Kidney glomerular epithelial cell (primary cell): ENCODE results near the gene CALD1.

Experiments
- DNase-seq: peaks from one replicate; lab custom pipeline; 2025; lab: John Stamatoyannopoulos, UW

Gene CALD1

DNA sequence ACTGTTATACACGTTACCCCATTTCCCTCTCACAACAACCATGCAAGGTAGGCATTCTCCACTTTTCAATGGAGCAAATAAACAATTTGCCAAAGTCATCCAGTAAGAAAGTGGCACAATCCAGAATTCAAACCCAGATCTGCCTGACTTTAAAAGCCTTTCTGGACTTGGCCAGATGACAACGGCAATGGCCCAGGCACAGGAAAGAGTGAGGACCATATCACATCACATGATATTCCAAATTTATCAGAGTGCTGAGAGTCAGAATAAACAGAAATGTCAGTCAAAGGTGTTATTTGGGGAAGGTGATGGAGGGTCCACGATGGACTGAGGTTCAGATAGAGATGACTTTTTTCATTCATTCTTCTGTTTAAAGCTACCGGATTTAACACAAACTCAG lies 48.0 kb downstream of the CALD1 start:
- no peak for DNase-seq

GRCh38 chr7:134827889-134828288 lies 48.5 kb downstream of the CALD1 start:
- DNase-seq: no peak

DNA sequence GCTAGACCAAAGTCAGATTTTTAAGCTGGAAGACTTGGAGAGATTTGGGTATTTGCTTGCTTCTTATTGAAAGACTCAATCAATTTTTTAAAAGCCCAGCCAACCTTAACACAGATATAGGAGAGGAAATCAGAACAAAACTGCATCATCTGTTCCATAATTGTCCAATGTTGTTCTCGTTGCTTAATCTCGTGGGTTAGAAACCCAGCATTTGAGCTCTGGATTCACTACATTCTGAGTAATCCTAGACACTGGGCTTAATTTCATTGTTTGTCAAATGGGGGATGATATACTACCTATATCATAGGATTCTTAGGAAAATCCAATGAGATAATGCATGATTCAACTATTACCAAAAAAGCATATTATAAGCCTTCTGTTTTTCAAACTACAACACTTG lies 48.9 kb downstream of the CALD1 start:
- no peak for DNase-seq

- DNase-seq: no peak
These were observed 50.0 kb downstream of the CALD1 start for GRCh38 chr7:134829380-134829986.

DNA sequence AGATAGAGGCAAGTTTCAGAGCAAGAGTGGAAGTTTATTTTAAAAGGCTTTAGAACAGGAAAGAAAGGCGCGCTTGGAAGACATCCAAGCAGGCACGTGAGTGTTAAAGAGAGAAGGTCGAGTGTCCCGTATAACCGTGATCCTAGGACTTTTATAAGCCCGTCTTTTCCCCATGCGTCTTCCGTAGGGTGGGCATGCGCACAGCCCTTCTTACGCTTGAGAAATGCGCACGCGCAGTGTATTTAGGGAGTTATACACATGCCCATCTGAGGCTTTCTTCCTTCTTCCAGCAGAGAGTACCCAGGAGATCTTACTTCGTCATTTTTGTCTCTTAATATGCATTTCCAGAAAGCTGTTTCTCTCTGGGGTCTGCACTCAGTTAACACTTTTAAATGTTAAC lies 52.4 kb downstream of the CALD1 start:
- DNase-seq: no peak

DNA sequence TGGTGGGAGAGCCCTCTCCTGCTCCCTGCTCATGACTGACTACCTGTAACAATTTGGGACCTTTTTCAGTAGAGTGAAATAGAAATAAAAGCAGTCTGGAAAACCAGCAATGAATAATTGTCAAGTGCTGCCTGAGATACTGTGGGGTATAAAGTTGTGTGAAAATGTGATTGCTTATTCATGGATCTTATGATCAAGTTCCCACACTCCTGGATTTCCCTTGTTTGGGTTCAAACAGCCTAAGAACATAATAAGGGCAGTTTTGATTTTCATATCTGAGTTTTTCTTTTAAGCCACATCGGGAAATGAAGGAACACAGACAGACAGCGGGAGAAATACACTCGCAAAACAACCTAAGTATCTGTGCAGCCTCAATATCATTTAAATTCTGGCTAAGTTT lies 52.9 kb downstream of the CALD1 start:
- no peak for DNase-seq

GRCh38 chr7:134834689-134835462 lies 55.4 kb downstream of the CALD1 start:
- DNase-seq: no peak

- DNase-seq: no peak
These were observed 56.0 kb downstream of the CALD1 start for GRCh38 chr7:134835463-134835823.

DNA sequence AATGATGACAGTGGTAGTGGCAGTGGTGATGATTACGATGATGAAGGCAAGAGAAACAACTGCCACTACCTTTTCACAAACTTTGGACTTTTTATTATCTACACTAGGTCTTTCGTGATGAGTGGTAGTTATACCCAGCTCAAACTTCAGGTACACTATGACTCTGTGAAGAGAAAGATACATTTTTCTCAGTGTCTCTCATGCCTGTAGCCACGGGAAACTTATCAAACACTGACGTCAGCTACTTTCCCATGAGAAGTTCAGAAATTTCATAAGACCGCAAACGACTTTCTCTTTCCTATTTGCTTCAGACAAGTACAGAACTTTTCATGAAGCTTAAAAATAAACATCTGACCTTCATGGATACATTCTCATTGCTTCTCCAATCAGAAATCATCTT lies 57.0 kb downstream of the CALD1 start:
- no peak for DNase-seq

GRCh38 chr7:134839298-134839697 lies 59.9 kb downstream of the CALD1 start:
- DNase-seq: no peak

- no peak for DNase-seq
These were observed 62.6 kb downstream of the CALD1 start for GRCh38 chr7:134842062-134842461.

DNA sequence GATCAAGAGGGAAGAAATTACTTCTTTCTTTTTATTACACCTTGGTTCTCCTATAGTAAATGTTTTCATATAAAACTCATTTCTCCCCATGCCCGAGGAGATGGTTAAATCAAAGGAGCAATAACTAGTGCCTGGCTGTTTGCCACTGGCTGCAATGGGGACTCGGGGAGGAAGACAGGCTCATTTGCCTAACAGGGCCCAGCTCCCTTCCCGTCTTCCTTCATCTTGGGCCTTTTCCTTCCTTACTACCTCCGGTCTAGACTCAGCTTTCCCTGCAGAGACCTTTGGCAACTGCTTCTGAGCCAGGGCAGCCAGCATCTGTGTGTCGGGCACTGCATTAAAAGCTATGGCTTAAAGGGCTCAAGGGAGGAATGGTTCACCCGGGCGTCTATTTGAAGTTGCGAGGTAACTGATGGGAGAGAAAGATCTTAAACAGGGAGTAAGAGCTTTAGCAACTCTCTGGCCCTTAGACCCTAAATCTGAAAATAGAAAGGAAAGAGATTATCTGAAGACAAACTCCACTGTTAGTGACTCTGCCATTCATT lies 63.5 kb downstream of the CALD1 start:
- DNase-seq: no peak

GRCh38 chr7:134844200-134844599 lies 64.8 kb downstream of the CALD1 start:
- DNase-seq: no peak

- no peak for DNase-seq
These were observed 66.0 kb downstream of the CALD1 start for GRCh38 chr7:134845461-134845860.

DNA sequence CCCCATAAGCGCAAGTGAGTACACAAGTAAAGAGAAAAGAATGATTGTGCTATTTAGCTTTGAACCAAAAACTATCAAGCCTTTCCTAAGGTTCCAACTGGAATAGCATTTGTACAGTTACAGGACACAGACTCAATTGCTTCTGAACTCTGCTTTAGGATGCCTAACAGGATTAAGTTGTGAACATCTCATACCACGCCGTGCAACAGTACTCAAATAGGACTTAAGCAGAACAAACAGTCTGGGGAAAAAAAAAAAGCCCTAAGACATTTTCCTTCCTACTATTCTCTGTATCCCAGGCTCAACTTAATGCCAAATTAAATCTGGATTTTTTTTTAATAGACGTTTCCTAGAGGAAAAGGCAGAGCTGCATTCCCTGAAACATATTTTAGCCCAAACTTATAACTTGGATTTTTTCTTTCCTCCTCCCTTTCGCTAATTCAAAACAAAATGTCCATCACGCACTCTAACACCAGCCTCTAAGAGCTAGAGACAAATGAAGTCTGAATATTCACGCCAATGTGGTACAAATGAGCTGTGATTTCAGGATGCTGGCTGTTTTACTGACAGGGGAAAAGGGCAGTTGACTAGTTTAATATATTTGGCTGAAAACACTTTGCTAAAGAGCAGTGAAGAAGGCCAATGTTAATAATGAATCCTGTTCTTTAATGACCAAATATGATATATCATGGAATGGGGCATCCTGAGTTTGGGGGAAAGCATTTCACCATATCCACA lies 68.6 kb downstream of the CALD1 start:
- DNase-seq: no peak

GRCh38 chr7:134850066-134850465 lies 70.6 kb downstream of the CALD1 start:
- DNase-seq: no peak

DNA sequence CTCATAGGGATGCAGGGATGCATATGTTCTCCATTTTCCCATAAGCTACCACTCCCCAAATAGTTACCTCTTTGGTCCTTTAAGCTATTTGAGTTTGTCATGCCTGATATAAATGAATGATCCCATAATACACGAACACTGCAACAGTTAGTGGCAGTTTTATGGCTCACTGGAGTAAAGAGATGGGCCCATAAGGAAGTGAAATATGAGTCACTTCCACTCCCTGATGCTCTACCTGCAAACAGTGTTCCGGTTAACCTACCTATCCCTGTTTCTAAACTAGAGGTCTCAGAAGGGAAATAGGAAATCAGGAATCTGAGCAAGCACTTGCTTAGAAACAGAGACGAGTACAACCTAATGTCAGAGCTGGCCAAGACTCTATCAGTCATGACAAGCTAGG lies 71.7 kb downstream of the CALD1 start:
- no peak for DNase-seq

DNA sequence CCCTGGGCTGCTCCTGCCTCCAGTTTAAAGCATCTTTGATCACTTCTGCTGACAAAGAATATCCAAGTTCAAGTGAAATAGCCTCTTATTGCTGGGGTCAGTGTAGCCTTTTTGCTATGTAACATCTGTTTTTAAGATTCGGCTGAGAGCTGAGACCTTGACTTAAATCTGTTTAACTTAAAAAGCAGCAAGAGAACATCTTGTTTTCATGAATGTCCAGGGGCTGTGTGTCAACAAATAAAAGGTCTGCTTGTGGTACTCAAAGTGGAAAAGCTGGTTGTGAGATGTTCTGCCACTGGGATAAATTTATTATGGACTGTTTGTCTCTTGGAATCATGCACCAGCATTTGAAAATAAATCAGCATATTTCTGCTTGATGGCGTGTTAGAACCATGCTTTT lies 73.2 kb downstream of the CALD1 start:
- DNase-seq: no peak

GRCh38 chr7:134854816-134855215 lies 75.4 kb downstream of the CALD1 start:
- no peak for DNase-seq

GRCh38 chr7:134855442-134855841 lies 76.0 kb downstream of the CALD1 start:
- no peak for DNase-seq

- DNase-seq: no peak
These were observed 76.7 kb downstream of the CALD1 start for GRCh38 chr7:134856091-134856490.

- no peak for DNase-seq
These were observed 77.3 kb downstream of the CALD1 start for GRCh38 chr7:134856691-134857090.

GRCh38 chr7:134857958-134858357 lies 78.5 kb downstream of the CALD1 start:
- no peak for DNase-seq
